ENCODE results near the gene ARL6IP6. TPM values are rescaled to one million over a fixed set of nuclear protein-coding genes. Genes with fewer than 3 reads are reported as not detected.

Gene ARL6IP6
- total and polyA plus RNA-seq, 10 of the 15 experiments (the other 5 are each of a cell fraction or from before 2014, with no cell fraction given) = 15.8 to 87.3 (median 28.4) TPM

DNA sequence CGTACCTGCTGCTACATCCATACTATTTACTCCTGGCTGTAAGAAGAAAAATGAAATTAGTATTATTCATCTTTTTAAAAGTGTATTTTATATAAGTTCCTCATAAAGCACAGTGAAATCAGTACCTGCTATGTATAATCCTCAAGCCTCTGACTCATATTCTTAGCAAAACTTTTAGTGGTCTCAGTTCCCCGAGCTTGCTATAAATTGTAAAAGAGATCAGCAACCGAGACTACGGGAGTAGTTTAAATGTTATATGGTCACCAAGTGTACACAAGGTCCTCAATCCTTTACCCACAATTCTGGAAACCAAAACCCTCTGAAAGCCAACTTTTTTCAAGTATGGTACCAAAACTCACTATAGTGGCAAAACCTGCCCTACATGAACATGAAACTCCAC, 25.4 kb upstream of the ARL6IP6 start:
- H3K4me3 ChIP-seq = no peak overlapping the region
- SMC1A ChIA-PET (ENCODE audit: uncharacterized antibody, unreplicated experiment) = no interaction called here
- no peaks in the 10 kb centered on the region for H4K20me1 ChIP-seq (ENCODE audit: control insufficient read depth, insufficient read depth)
- RAD21 ChIA-PET (ENCODE audit: unreplicated experiment) = no interaction called here
- peaks cover 17% of the 10 kb centered on the region; the same call in 1 of the 2 replicates for H3K4me1 ChIP-seq (ENCODE audit: control insufficient read depth, insufficient read depth, low read length)
- POLR2A ChIA-PET = interaction anchor here (4.4 kb wide), 1 partner anchor 23 kb away, joined by 20 read pairs; the partner anchor contains the start of gene PRPF40A
- FAIRE-seq (peak; percentile 23), DNase-seq (ENCODE audit: low read depth, low spot score) (peak; percentile 30), ATAC-seq (peak; percentile 89)
- CTCF ChIA-PET = interaction anchor here (1.1 to 5.0 kb wide), 3 partner anchors 22 to 58 kb away, joined by 3 to 31 read pairs (median 4); partner anchors contain the start of gene PRPF40A
- no peak overlapping the region for H3K27ac ChIP-seq (ENCODE audit: control insufficient read depth, insufficient read depth)
- no peaks in the 10 kb centered on the region; the same call in 2 of the 3 replicates for H3K9me3 ChIP-seq (replicated peaks; ENCODE audit: control insufficient read depth, insufficient read depth, low read length)
- H3K27me3 ChIP-seq (replicated peaks in 1 of 2; ENCODE audit: control insufficient read depth in 2 of 2, insufficient read depth in 2 of 2, low read length in 1 of 2) = no peaks in the 10 kb centered on the region
- WGBS (ENCODE audit: insufficient coverage, insufficient replicate concordance, low lambda C conversion rate, missing lambda C conversion rate) = 0% methylated on average over 4 of the region's 4 CpGs
- H3K79me2 ChIP-seq (ENCODE audit: control insufficient read depth, insufficient read depth, low read length) = peaks cover 37% of the 10 kb centered on the region
- intact Hi-C loops (cut with micrococcal nuclease; ENCODE audit: unreplicated experiment) = no loop called here
- H3K36me3 ChIP-seq (ENCODE audit: control insufficient read depth in 2 of 2, insufficient read depth in 2 of 2, low read length in 1 of 2) = peaks cover 2 to 3% of the 10 kb centered on the region in 2 experiments; a peak in 3 of 4 replicates
- no TSS peak for BruUV-seq (replicated peaks)
- in situ Hi-C loops (cut with MboI) = no loop called here
- H2AFZ ChIP-seq (ENCODE audit: control insufficient read depth, low read depth, low read length) = no peak overlapping the region
- H3K4me2 ChIP-seq (ENCODE audit: control insufficient read depth, insufficient read depth) = no peak overlapping the region
- no peak overlapping the region for H3K9ac ChIP-seq (ENCODE audit: control insufficient read depth, insufficient read depth, low read length)
- no peak for TF ChIP-seq BHLHE40 (IDR thresholded peaks at IDR 0.05; ENCODE audit: borderline replicate concordance in 1 of 2, low read depth in 2 of 2, low read length in 1 of 2)
- no peak for TF ChIP-seq SIN3A (IDR thresholded peaks at IDR 0.05; ENCODE audit: low read depth, low read length)
- TF ChIP-seq BACH1 (IDR thresholded peaks at IDR 0.05; ENCODE audit: borderline replicate concordance) = no peak
- peak; percentile 96 for TF ChIP-seq JUNB (IDR thresholded peaks at IDR 0.05)
- 0 out of 2 replicates have a peak, but pooled peaks have one; percentile 43 for TF ChIP-seq BCL11A (IDR thresholded peaks at IDR 0.05; ENCODE audit: low read depth, low read length)
- no peak for TF ChIP-seq SMC3 (IDR thresholded peaks at IDR 0.05; ENCODE audit: borderline replicate concordance, low read length)
- no peak for TF ChIP-seq IRF5 (IDR thresholded peaks at IDR 0.05; ENCODE audit: borderline replicate concordance)
- TF ChIP-seq, protein P1, sequence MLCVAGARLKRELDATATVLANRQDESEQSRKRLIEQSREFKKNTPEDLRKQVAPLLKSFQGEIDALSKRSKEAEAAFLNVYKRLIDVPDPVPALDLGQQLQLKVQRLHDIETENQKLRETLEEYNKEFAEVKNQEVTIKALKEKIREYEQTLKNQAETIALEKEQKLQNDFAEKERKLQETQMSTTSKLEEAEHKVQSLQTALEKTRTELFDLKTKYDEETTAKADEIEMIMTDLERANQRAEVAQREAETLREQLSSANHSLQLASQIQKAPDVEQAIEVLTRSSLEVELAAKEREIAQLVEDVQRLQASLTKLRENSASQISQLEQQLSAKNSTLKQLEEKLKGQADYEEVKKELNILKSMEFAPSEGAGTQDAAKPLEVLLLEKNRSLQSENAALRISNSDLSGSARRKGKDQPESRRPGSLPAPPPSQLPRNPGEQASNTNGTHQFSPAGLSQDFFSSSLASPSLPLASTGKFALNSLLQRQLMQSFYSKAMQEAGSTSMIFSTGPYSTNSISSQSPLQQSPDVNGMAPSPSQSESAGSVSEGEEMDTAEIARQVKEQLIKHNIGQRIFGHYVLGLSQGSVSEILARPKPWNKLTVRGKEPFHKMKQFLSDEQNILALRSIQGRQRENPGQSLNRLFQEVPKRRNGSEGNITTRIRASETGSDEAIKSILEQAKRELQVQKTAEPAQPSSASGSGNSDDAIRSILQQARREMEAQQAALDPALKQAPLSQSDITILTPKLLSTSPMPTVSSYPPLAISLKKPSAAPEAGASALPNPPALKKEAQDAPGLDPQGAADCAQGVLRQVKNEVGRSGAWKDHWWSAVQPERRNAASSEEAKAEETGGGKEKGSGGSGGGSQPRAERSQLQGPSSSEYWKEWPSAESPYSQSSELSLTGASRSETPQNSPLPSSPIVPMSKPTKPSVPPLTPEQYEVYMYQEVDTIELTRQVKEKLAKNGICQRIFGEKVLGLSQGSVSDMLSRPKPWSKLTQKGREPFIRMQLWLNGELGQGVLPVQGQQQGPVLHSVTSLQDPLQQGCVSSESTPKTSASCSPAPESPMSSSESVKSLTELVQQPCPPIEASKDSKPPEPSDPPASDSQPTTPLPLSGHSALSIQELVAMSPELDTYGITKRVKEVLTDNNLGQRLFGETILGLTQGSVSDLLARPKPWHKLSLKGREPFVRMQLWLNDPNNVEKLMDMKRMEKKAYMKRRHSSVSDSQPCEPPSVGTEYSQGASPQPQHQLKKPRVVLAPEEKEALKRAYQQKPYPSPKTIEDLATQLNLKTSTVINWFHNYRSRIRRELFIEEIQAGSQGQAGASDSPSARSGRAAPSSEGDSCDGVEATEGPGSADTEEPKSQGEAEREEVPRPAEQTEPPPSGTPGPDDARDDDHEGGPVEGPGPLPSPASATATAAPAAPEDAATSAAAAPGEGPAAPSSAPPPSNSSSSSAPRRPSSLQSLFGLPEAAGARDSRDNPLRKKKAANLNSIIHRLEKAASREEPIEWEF (IDR thresholded peaks at IDR 0.05; ENCODE audit: insufficient replicate concordance, low read depth, low read length) = no peak
- TF ChIP-seq CHD2 (IDR thresholded peaks at IDR 0.05; ENCODE audit: borderline replicate concordance, low read depth, low read length) = no peak
- TF ChIP-seq SREBF1 (IDR thresholded peaks at IDR 0.05; ENCODE audit: low read length) = no peak
- no peak for TF ChIP-seq RAD21 (IDR thresholded peaks at IDR 0.05; ENCODE audit: insufficient read depth, low read depth, low read length)
- no peak for TF ChIP-seq STAT1 (conservative IDR thresholded peaks at IDR 0.05)
- no peak for TF ChIP-seq EED (IDR thresholded peaks at IDR 0.05; ENCODE audit: low read depth)
- TF ChIP-seq SPI1 (IDR thresholded peaks at IDR 0.05; ENCODE audit: borderline replicate concordance, insufficient read depth, low read depth, low read length) = no peak
- TF ChIP-seq RFX5 (IDR thresholded peaks at IDR 0.05; ENCODE audit: low read depth, low read length) = no peak
- no peak for TF ChIP-seq IKZF1 (conservative IDR thresholded peaks at IDR 0.05)
- TF ChIP-seq HDAC2 (IDR thresholded peaks at IDR 0.05) = no peak
- TF ChIP-seq CREM (IDR thresholded peaks at IDR 0.05; ENCODE audit: low read depth) = peak; percentile 32; the same call in 1 of the 2 replicates
- no peak for TF ChIP-seq TAF1 (IDR thresholded peaks at IDR 0.05; ENCODE audit: borderline replicate concordance, low read depth, low read length)
- TF ChIP-seq MXI1 (IDR thresholded peaks at IDR 0.05; ENCODE audit: low read depth, low read length) = no peak
- no peak for TF ChIP-seq NRF1 (conservative IDR thresholded peaks at IDR 0.05; ENCODE audit: low read depth, low read length)
